GM23248 (cell line): Measurements from ENCODE around the gene PRRT2.

Experiments
- EZH2 ChIP-seq: fragments of 200-600 bp; sonication (generic); IDR thresholded peaks from 2 replicates; pipeline ENCODE4 v1.6.1; 2018; ENCODE audit warnings: antibody characterized with exemption, mild to moderate bottlenecking; ENCODE audit not compliant: insufficient read depth, poor library complexity, severe bottlenecking
- EZH2phosphoT487 ChIP-seq: fragments of 200-600 bp; sonication (generic); IDR thresholded peaks from 2 replicates; pipeline ENCODE4 v1.6.1; 2018; ENCODE audit warnings: antibody characterized with exemption, moderate library complexity, mild to moderate bottlenecking, low read depth; ENCODE audit not compliant: insufficient read depth

DNA sequence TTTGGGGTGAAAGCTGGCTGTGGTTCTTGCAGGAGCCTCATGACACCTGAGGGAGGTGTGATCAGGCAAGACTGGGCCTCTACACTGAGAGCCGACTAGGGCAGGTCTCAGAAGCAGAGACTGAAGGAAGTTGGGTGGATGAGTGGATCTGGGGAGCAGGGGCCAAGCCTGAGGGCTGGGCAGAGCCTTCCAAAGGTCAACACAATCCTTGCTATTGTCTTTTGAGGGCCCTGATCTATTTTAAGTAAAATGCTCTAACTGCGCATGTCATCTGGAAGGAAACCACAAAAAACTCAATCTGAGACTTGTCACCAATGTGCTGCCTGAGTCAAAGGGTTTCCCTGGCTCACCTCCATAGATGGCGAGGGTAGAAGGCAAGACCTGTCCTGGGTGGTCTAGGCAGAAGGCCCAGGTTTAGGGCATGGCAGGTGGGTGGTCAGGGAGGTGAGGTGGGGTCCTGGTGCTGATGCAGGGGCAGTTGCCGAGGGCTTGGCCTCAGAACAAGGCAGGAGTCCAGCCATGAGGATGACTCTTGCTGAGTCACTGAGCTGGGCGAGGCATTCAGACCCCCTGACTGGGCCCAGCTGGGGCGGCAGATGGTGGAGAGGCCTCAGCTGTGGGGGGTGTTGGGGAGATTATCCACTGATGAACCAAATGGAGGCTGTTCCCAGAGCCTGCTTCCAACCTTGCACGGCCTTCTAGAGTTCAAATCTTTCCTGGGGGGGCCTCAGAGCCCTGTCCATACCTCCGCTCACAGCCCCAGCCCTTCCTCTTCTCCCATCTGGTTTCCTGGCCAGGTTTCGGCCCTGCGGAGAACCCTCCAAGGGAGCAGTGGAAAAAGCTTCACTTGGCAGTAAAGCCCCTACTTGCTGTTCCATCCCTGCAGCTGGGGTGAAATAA is 13.4 kb downstream of the PRRT2 start:
- TF ChIP-seq EZH2 (no peak), EZH2phosphoT487 (no peak)
